ENCODE results near the gene DSC1.

- TF ChIP-seq, protein P1, sequence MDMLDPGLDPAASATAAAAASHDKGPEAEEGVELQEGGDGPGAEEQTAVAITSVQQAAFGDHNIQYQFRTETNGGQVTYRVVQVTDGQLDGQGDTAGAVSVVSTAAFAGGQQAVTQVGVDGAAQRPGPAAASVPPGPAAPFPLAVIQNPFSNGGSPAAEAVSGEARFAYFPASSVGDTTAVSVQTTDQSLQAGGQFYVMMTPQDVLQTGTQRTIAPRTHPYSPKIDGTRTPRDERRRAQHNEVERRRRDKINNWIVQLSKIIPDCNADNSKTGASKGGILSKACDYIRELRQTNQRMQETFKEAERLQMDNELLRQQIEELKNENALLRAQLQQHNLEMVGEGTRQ (IDR thresholded peaks at IDR 0.05; ENCODE audit: borderline replicate concordance, low read depth, low read length), result no peak
- no peak for TF ChIP-seq SPI1 (IDR thresholded peaks at IDR 0.05; ENCODE audit: borderline replicate concordance, insufficient read depth, low read depth, low read length)
- TF ChIP-seq SMARCA5 (IDR thresholded peaks at IDR 0.05), result no peak
- no peak for TF ChIP-seq EZH2 (IDR thresholded peaks at IDR 0.05; ENCODE audit: borderline replicate concordance, control insufficient read depth, low read depth, low read length)
- TF ChIP-seq, protein P2, sequence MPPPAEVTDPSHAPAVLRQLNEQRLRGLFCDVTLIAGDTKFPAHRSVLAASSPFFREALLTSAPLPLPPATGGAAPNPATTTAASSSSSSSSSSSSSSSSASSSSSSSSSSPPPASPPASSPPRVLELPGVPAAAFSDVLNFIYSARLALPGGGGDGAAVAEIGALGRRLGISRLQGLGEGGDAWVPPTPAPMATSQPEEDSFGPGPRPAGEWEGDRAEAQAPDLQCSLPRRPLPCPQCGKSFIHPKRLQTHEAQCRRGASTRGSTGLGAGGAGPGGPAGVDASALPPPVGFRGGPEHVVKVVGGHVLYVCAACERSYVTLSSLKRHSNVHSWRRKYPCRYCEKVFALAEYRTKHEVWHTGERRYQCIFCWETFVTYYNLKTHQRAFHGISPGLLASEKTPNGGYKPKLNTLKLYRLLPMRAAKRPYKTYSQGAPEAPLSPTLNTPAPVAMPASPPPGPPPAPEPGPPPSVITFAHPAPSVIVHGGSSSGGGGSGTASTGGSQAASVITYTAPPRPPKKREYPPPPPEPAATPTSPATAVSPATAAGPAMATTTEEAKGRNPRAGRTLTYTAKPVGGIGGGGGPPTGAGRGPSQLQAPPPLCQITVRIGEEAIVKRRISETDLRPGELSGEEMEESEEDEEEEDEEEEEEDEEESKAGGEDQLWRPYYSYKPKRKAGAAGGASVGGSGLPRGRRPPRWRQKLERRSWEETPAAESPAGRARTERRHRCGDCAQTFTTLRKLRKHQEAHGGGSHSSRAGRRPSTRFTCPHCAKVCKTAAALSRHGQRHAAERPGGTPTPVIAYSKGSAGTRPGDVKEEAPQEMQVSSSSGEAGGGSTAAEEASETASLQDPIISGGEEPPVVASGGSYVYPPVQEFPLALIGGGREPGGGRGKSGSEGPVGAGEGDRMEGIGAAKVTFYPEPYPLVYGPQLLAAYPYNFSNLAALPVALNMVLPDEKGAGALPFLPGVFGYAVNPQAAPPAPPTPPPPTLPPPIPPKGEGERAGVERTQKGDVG (CRISPR knock-in tag; IDR thresholded peaks at IDR 0.05), result no peak
- TF ChIP-seq, protein P3, sequence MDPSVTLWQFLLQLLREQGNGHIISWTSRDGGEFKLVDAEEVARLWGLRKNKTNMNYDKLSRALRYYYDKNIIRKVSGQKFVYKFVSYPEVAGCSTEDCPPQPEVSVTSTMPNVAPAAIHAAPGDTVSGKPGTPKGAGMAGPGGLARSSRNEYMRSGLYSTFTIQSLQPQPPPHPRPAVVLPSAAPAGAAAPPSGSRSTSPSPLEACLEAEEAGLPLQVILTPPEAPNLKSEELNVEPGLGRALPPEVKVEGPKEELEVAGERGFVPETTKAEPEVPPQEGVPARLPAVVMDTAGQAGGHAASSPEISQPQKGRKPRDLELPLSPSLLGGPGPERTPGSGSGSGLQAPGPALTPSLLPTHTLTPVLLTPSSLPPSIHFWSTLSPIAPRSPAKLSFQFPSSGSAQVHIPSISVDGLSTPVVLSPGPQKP (IDR thresholded peaks at IDR 0.05; ENCODE audit: low read depth, low read length), result no peak
- no peak for TF ChIP-seq POLR2A (IDR thresholded peaks at IDR 0.05; ENCODE audit: low read depth, low read length)
- no peak for TF ChIP-seq ZZZ3 (IDR thresholded peaks at IDR 0.05; ENCODE audit: control insufficient read depth, insufficient read length, low read depth)
- TF ChIP-seq, protein P4, sequence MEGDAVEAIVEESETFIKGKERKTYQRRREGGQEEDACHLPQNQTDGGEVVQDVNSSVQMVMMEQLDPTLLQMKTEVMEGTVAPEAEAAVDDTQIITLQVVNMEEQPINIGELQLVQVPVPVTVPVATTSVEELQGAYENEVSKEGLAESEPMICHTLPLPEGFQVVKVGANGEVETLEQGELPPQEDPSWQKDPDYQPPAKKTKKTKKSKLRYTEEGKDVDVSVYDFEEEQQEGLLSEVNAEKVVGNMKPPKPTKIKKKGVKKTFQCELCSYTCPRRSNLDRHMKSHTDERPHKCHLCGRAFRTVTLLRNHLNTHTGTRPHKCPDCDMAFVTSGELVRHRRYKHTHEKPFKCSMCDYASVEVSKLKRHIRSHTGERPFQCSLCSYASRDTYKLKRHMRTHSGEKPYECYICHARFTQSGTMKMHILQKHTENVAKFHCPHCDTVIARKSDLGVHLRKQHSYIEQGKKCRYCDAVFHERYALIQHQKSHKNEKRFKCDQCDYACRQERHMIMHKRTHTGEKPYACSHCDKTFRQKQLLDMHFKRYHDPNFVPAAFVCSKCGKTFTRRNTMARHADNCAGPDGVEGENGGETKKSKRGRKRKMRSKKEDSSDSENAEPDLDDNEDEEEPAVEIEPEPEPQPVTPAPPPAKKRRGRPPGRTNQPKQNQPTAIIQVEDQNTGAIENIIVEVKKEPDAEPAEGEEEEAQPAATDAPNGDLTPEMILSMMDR (IDR thresholded peaks at IDR 0.05 in 2 of 3, conservative IDR thresholded peaks at IDR 0.05 in 1 of 3; ENCODE audit: control insufficient read depth in 2 of 3, extremely low read depth in 1 of 3, insufficient read depth in 1 of 3, low read depth in 3 of 3, low read length in 3 of 3), result no peak
- no peak for TF ChIP-seq POLR2AphosphoS5 (IDR thresholded peaks at IDR 0.05; ENCODE audit: low read length)
- TF ChIP-seq EP300 (IDR thresholded peaks at IDR 0.05; ENCODE audit: borderline replicate concordance in 1 of 2, control insufficient read depth in 1 of 2, low read depth in 2 of 2, low read length in 2 of 2), result no peak
- TF ChIP-seq IKZF1 (conservative IDR thresholded peaks at IDR 0.05), result no peak
- no peak for TF ChIP-seq RELA (IDR thresholded peaks at IDR 0.05; ENCODE audit: borderline replicate concordance, partially characterized antibody)
- TF ChIP-seq IKZF2 (IDR thresholded peaks at IDR 0.05), result no peak
Measured at GRCh38 chr18:31143025-31143424, 19.6 kb downstream of the DSC1 start.
